ENCODE measurements around the gene TM2D3.

DNA sequence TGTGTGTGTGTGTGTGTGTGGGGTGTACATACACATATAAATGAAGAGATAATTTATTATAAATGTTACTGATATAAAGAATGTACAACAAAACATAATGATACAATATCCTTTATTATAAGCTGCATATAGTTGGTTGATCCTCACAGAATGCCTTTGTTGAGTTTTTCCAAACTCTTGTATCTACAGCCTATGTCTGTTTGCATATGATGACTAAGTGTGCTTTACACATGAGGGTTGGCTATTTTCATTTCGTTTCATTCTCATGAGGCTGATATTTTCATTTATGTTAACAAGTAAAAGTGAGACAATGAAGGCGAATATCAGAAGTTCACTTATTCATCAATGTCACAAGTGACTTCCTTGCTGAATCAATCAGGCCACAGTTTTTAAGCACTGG lies 45.1 kb downstream of the TM2D3 start:
- TF ChIP-seq, protein P1, sequence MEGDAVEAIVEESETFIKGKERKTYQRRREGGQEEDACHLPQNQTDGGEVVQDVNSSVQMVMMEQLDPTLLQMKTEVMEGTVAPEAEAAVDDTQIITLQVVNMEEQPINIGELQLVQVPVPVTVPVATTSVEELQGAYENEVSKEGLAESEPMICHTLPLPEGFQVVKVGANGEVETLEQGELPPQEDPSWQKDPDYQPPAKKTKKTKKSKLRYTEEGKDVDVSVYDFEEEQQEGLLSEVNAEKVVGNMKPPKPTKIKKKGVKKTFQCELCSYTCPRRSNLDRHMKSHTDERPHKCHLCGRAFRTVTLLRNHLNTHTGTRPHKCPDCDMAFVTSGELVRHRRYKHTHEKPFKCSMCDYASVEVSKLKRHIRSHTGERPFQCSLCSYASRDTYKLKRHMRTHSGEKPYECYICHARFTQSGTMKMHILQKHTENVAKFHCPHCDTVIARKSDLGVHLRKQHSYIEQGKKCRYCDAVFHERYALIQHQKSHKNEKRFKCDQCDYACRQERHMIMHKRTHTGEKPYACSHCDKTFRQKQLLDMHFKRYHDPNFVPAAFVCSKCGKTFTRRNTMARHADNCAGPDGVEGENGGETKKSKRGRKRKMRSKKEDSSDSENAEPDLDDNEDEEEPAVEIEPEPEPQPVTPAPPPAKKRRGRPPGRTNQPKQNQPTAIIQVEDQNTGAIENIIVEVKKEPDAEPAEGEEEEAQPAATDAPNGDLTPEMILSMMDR (conservative IDR thresholded peaks at IDR 0.05; ENCODE audit: low read depth, low read length) = no peak
- TF ChIP-seq EZH2 (IDR thresholded peaks at IDR 0.05; ENCODE audit: low read length, unreplicated experiment) = no peak
